Subcutaneous adipose tissue (tissue), 4 donors: ENCODE data around the gene HOXA4. TPM values are rescaled to one million over a fixed set of nuclear protein-coding genes. Genes with fewer than 3 reads are reported as not detected.

Experiments
- CTCF ChIP-seq: fragments of 450-650 bp; IDR thresholded peaks from one replicate; pipeline ENCODE4 v1.5.1; 2016; ENCODE audit warnings: low read depth, mild to moderate bottlenecking, control low read depth, antibody characterized with exemption, moderate library complexity
- total RNA-seq, 4 donors: library from RNA; depleted of rRNA; stranded (reverse); fragments of >200 nt; gene quantifications; one replicate each; pipeline ENCODE4 v1.1.0, GENCODE V29; 2016

HOXA4 gene
- total RNA-seq, 4 donors from 2014 or later = 1.2 to 2.4 (median 1.5) TPM; not detected in 1

- no peak for TF ChIP-seq CTCF
Measured at GRCh38 chr7:27154369-27154768, 23.8 kb upstream of the HOXA4 start.

DNA sequence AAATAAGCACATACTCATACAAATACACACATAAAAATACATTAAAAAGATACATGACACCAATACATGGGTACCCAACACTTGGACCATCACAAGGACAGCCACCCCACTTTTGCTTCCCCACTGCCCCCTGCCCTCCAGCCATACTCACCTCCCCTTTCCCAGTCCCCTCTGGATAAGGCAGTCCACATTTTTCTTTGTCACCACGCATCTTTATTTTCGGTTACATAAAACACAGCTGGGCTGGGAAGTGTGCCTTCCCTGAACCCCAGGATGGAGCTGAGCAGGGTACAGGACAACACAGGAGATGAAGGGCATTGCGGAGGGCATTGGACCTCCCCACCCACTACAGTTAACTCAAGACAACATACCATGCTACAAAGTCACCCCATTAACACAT lies 23.0 kb upstream of the HOXA4 start:
- no peak for TF ChIP-seq CTCF

GRCh38 chr7:27152816-27153442 lies 22.4 kb upstream of the HOXA4 start:
- no peak for TF ChIP-seq CTCF

- no peak for TF ChIP-seq CTCF
Measured at GRCh38 chr7:27151931-27152815, 21.6 kb upstream of the HOXA4 start, which contains the start of gene HOXA3. Gene HOXA3 (minus strand): TSS chr7:27152583. CDS start chr7:27110640, 41,943 bp downstream.

GRCh38 chr7:27151341-27151930 lies 20.9 kb upstream of the HOXA4 start:
- TF ChIP-seq CTCF = no peak

GRCh38 chr7:27150568-27151340 lies 20.2 kb upstream of the HOXA4 start:
- TF ChIP-seq CTCF = no peak
